GM12878 (cell line): ENCODE results near the gene ASCC2. TPM values are rescaled to one million over a fixed set of nuclear protein-coding genes. Genes with fewer than 3 reads are reported as not detected.

Source experiments
- ATAC-seq: fragments of 200-7000 bp; cut with Tn5 transposase; 3 replicates; pipeline ENCODE4 v1.9.1; 2020; ENCODE audit warnings: mild to moderate bottlenecking, moderate library complexity
- BruUV-seq: library from RNA; stranded (reverse); fragments of 400-500 nt; replicated peaks from 2 replicates; lab custom pipeline; 2021; lab: Mats Ljungman, UMichigan
- CTCF ChIA-PET: fragments of 300-600 bp; sonication (Branson Sonifier 250); formaldehyde crosslinking; extraction: SDS; loops from one replicate; lab custom pipeline; 2021; ENCODE audit warnings: inconsistent platforms; lab: Yijun Ruan, JAX
- POLR2A ChIA-PET: fragments of 350-600 bp; formaldehyde crosslinking; extraction: SDS; loops from one replicate; lab custom pipeline; 2021; ENCODE audit warnings: inconsistent platforms; lab: Charles Lee
- RAD21 ChIA-PET: fragments of 300-600 bp; sonication (Branson Sonifier 250); formaldehyde crosslinking; loops from one replicate; lab custom pipeline; 2023; ENCODE audit warnings: antibody characterized with exemption; ENCODE audit not compliant: unreplicated experiment; lab: Charles Lee
- SMC1A ChIA-PET: fragments of 300-600 bp; sonication (Branson Sonifier 250); formaldehyde crosslinking; loops from one replicate; lab custom pipeline; 2023; ENCODE audit not compliant: unreplicated experiment, uncharacterized antibody; lab: Charles Lee
- DNase-seq: peaks from one replicate; pipeline ENCODE4 v3.0.0-alpha.2; 2011; ENCODE audit warnings: low read depth, low spot score
- FAIRE-seq: peaks from 3 replicates; lab custom pipeline; 2011; peaks lifted over from hg19 to GRCh38; lab: Jason Lieb, UNC
- H2AFZ ChIP-seq: 2 replicates; pipeline ENCODE4 v1.6.0; 2011; ENCODE audit warnings: low read depth, low read length, control low read depth; ENCODE audit not compliant: control insufficient read depth
- H3K27ac ChIP-seq: 2 replicates; pipeline ENCODE4 v1.5.1; 2011; ENCODE audit warnings: control low read depth; ENCODE audit not compliant: control insufficient read depth, insufficient read depth
- H3K27me3 ChIP-seq, 2 experiments: replicated peaks in 1 of 2; 2 replicates each; pipeline versions ENCODE4 v1.6.0 to v1.6.1; 2011; ENCODE audit warnings: low read length in 1 of 2; ENCODE audit not compliant: control insufficient read depth in 2 of 2, insufficient read depth in 2 of 2
- H3K36me3 ChIP-seq, 2 experiments: 2 replicates each; pipeline ENCODE4 v1.5.1; 2011; ENCODE audit warnings: low read length in 1 of 2; ENCODE audit not compliant: control insufficient read depth in 2 of 2, insufficient read depth in 2 of 2
- H3K4me1 ChIP-seq: 2 replicates; pipeline ENCODE4 v1.6.1; 2011; ENCODE audit warnings: mild to moderate bottlenecking, low read length, moderate library complexity, mixed read lengths; ENCODE audit not compliant: control insufficient read depth, insufficient read depth
- H3K4me2 ChIP-seq: 2 replicates; pipeline ENCODE4 v1.6.0; 2011; ENCODE audit warnings: control low read depth; ENCODE audit not compliant: control insufficient read depth, insufficient read depth
- H3K4me3 ChIP-seq: fragments of 200-600 bp; sonication (generic); 2 replicates; pipeline ENCODE4 v1.5.1; 2016
- H3K79me2 ChIP-seq: 2 replicates; pipeline ENCODE4 v1.6.0; 2011; ENCODE audit warnings: low read length; ENCODE audit not compliant: control insufficient read depth, insufficient read depth
- H3K9ac ChIP-seq: 2 replicates; pipeline ENCODE4 v1.8.0; 2011; ENCODE audit warnings: low read length, control low read depth, mixed read lengths; ENCODE audit not compliant: control insufficient read depth, insufficient read depth
- H3K9me3 ChIP-seq: replicated peaks from 3 replicates; pipeline ENCODE4 v1.5.1; 2011; ENCODE audit warnings: mild to moderate bottlenecking, low read length; ENCODE audit not compliant: control insufficient read depth, insufficient read depth
- H4K20me1 ChIP-seq: 2 replicates; pipeline ENCODE4 v1.6.0; 2011; ENCODE audit not compliant: control insufficient read depth, insufficient read depth
- E2F8 ChIP-seq: fragments of 450-650 bp; IDR thresholded peaks from 2 replicates; pipeline ENCODE4 v1.6.1; 2018; ENCODE audit warnings: mild to moderate bottlenecking, low read depth, moderate library complexity; ENCODE audit not compliant: partially characterized antibody
- PAX5 ChIP-seq: IDR thresholded peaks from 2 replicates; pipeline ENCODE4 v1.6.1; 2011; ENCODE audit warnings: low read depth, low read length, borderline replicate concordance
- PKNOX1 ChIP-seq: fragments of 450-650 bp; IDR thresholded peaks from 2 replicates; pipeline ENCODE4 v1.6.1; 2016; ENCODE audit warnings: mild to moderate bottlenecking
- SMAD1 ChIP-seq: fragments of 450-650 bp; IDR thresholded peaks from 2 replicates; pipeline ENCODE4 v1.6.1; 2018; ENCODE audit warnings: mild to moderate bottlenecking, low read depth; ENCODE audit not compliant: partially characterized antibody
- SMC3 ChIP-seq: IDR thresholded peaks from 2 replicates; pipeline ENCODE4 v1.6.1; 2011; ENCODE audit warnings: low read length, improper control_type of control experiment, borderline replicate concordance
- WGBS: methylation state at CpG from one replicate; pipeline ENCODE4 v1.1.6; 2016; ENCODE audit warnings: low lambda C conversion rate; ENCODE audit not compliant: insufficient replicate concordance, insufficient coverage; ENCODE audit errors: missing lambda C conversion rate; 5-methylcytosine and 5-hydroxymethylcytosine counted together
- in situ Hi-C: fragments of 300-500 bp; cut with MboI; formaldehyde crosslinking; loops from 9 replicates; pipeline ENCODE4 v1.14.3; 2018; ENCODE audit warnings: mixed read lengths
- intact Hi-C: fragments of 100-400 bp; cut with micrococcal nuclease; formaldehyde crosslinking; loops from one replicate; pipeline ENCODE4 v1.14.2; 2022; ENCODE audit not compliant: unreplicated experiment
- polyA plus RNA-seq, 11 experiments: library from polyadenylated mRNA; depleted of rRNA in 4 of 11; unstranded in 6 of 11; stranded (reverse) in 5 of 11; fragments of >200 nt; fragmentation: Nextera tagmentation in 4 of 11; fragmentation: Illumina TruSeq in 1 of 11; extraction: Ambion mirVana in 4 of 11; extraction: Trizol in 1 of 11; gene quantifications; 1 replicate in 1 of 11; 2 replicates in 10 of 11; pipeline versions ENCODE4 v1.2.1 to v1.2.3, GENCODE V29; 2011 to 2016; ENCODE audit warnings: inconsistent platforms in 2 of 11, missing spikeins in 2 of 11, low read depth in 1 of 11
- total RNA-seq, 4 experiments: library from RNA; depleted of rRNA in 3 of 4; stranded (reverse); fragments of >200 nt in 3 of 4; fragmentation: Illumina TruSeq in 1 of 4; extraction: Trizol in 1 of 4; gene quantifications; 2 replicates each; pipeline versions ENCODE4 v1.2.1 to v1.2.3, GENCODE V29; 2013 to 2021

The ASCC2 gene
- total and polyA plus RNA-seq, 10 of the 15 experiments (the other 5 are each of a cell fraction or from before 2014, with no cell fraction given): 5.3 to 91.4 (median 56.5) TPM

- no peak for TF ChIP-seq PKNOX1
Measured at GRCh38 chr22:29827091-29827490, 11.0 kb downstream of the ASCC2 start (continued).

- H3K9ac ChIP-seq: no peak overlapping the region
- ChIA-PET SMC1A (no interaction called here), POLR2A (no interaction called here), CTCF (no interaction called here), RAD21 (no interaction called here)
- peaks cover 7% of the 10 kb centered on the region; the same call in 1 of the 2 replicates for H3K4me1 ChIP-seq
- H3K4me3 ChIP-seq: no peak overlapping the region
- no peak overlapping the region for H2AFZ ChIP-seq
- DNase-seq (no peak), FAIRE-seq (no peak), ATAC-seq (no peak)
- no peak overlapping the region for H3K4me2 ChIP-seq
- TF ChIP-seq E2F8 (no peak), SMAD1 (no peak), SMC3 (no peak), PAX5 (no peak)
- no peaks in the 10 kb centered on the region for H3K79me2 ChIP-seq
- H3K27me3 ChIP-seq: no peaks in the 10 kb centered on the region
- in situ Hi-C loops: no loop called here
- H3K36me3 ChIP-seq: peaks cover 5 to 21% of the 10 kb centered on the region in 2 experiments
- intact Hi-C loops: no loop called here
- WGBS: 94% methylated on average over 16 of the region's 17 CpGs
- H4K20me1 ChIP-seq: no peaks in the 10 kb centered on the region
- H3K9me3 ChIP-seq: no peaks in the 10 kb centered on the region
- H3K27ac ChIP-seq: no peak overlapping the region
- no TSS peak for BruUV-seq
Measured at GRCh38 chr22:29825578-29825977, 12.5 kb downstream of the ASCC2 start.
